GM12878 (cell line): ENCODE results near the gene CRB1. TPM values are rescaled to one million over a fixed set of nuclear protein-coding genes. Genes with fewer than 3 reads are reported as not detected.

ENCODE experiments used
- ATAC-seq: fragments of 200-7000 bp; cut with Tn5 transposase; 3 replicates; pipeline ENCODE4 v1.9.1; 2020; ENCODE audit warnings: mild to moderate bottlenecking, moderate library complexity
- BruUV-seq: library from RNA; stranded (reverse); fragments of 400-500 nt; replicated peaks from 2 replicates; lab custom pipeline; 2021; lab: Mats Ljungman, UMichigan
- CTCF ChIA-PET: fragments of 300-600 bp; sonication (Branson Sonifier 250); formaldehyde crosslinking; extraction: SDS; loops from one replicate; lab custom pipeline; 2021; ENCODE audit warnings: inconsistent platforms; lab: Yijun Ruan, JAX
- POLR2A ChIA-PET: fragments of 350-600 bp; formaldehyde crosslinking; extraction: SDS; loops from one replicate; lab custom pipeline; 2021; ENCODE audit warnings: inconsistent platforms; lab: Charles Lee
- RAD21 ChIA-PET: fragments of 300-600 bp; sonication (Branson Sonifier 250); formaldehyde crosslinking; loops from one replicate; lab custom pipeline; 2023; ENCODE audit warnings: antibody characterized with exemption; ENCODE audit not compliant: unreplicated experiment; lab: Charles Lee
- SMC1A ChIA-PET: fragments of 300-600 bp; sonication (Branson Sonifier 250); formaldehyde crosslinking; loops from one replicate; lab custom pipeline; 2023; ENCODE audit not compliant: unreplicated experiment, uncharacterized antibody; lab: Charles Lee
- DNase-seq: peaks from one replicate; pipeline ENCODE4 v3.0.0-alpha.2; 2011; ENCODE audit warnings: low read depth, low spot score
- FAIRE-seq: peaks from 3 replicates; lab custom pipeline; 2011; peaks lifted over from hg19 to GRCh38; lab: Jason Lieb, UNC
- H2AFZ ChIP-seq: 2 replicates; pipeline ENCODE4 v1.6.0; 2011; ENCODE audit warnings: low read depth, low read length, control low read depth; ENCODE audit not compliant: control insufficient read depth
- H3K27ac ChIP-seq: 2 replicates; pipeline ENCODE4 v1.5.1; 2011; ENCODE audit warnings: control low read depth; ENCODE audit not compliant: control insufficient read depth, insufficient read depth
- H3K27me3 ChIP-seq, 2 experiments: replicated peaks in 1 of 2; 2 replicates each; pipeline versions ENCODE4 v1.6.0 to v1.6.1; 2011; ENCODE audit warnings: low read length in 1 of 2; ENCODE audit not compliant: control insufficient read depth in 2 of 2, insufficient read depth in 2 of 2
- H3K36me3 ChIP-seq, 2 experiments: 2 replicates each; pipeline ENCODE4 v1.5.1; 2011; ENCODE audit warnings: low read length in 1 of 2; ENCODE audit not compliant: control insufficient read depth in 2 of 2, insufficient read depth in 2 of 2
- H3K4me1 ChIP-seq: 2 replicates; pipeline ENCODE4 v1.6.1; 2011; ENCODE audit warnings: mild to moderate bottlenecking, low read length, moderate library complexity, mixed read lengths; ENCODE audit not compliant: control insufficient read depth, insufficient read depth
- H3K4me2 ChIP-seq: 2 replicates; pipeline ENCODE4 v1.6.0; 2011; ENCODE audit warnings: control low read depth; ENCODE audit not compliant: control insufficient read depth, insufficient read depth
- H3K4me3 ChIP-seq: fragments of 200-600 bp; sonication (generic); 2 replicates; pipeline ENCODE4 v1.5.1; 2016
- H3K79me2 ChIP-seq: 2 replicates; pipeline ENCODE4 v1.6.0; 2011; ENCODE audit warnings: low read length; ENCODE audit not compliant: control insufficient read depth, insufficient read depth
- H3K9ac ChIP-seq: 2 replicates; pipeline ENCODE4 v1.8.0; 2011; ENCODE audit warnings: low read length, control low read depth, mixed read lengths; ENCODE audit not compliant: control insufficient read depth, insufficient read depth
- H3K9me3 ChIP-seq: replicated peaks from 3 replicates; pipeline ENCODE4 v1.5.1; 2011; ENCODE audit warnings: mild to moderate bottlenecking, low read length; ENCODE audit not compliant: control insufficient read depth, insufficient read depth
- H4K20me1 ChIP-seq: 2 replicates; pipeline ENCODE4 v1.6.0; 2011; ENCODE audit not compliant: control insufficient read depth, insufficient read depth
- ESRRA ChIP-seq: IDR thresholded peaks from 2 replicates; pipeline ENCODE4 v1.6.1; 2012; ENCODE audit warnings: mild to moderate bottlenecking, low read length, improper control_type of control experiment
- EZH2 ChIP-seq: IDR thresholded peaks from 2 replicates; pipeline ENCODE4 v1.6.1; 2012; ENCODE audit warnings: low read depth, mild to moderate bottlenecking, control low read depth, inconsistent platforms, low read length, borderline replicate concordance; ENCODE audit not compliant: control insufficient read depth
- FOXK2 ChIP-seq: fragments of 450-650 bp; IDR thresholded peaks from 2 replicates; pipeline ENCODE4 v1.6.1; 2017; ENCODE audit warnings: mild to moderate bottlenecking, moderate library complexity
- HDAC6 ChIP-seq: fragments of 200-600 bp; sonication (generic); IDR thresholded peaks from one replicate; pipeline ENCODE4 v1.8.0; 2017; ENCODE audit warnings: antibody characterized with exemption; ENCODE audit not compliant: unreplicated experiment
- JUNB ChIP-seq: IDR thresholded peaks from 2 replicates; pipeline ENCODE4 v1.6.1; 2016; ENCODE audit warnings: antibody characterized with exemption, mild to moderate bottlenecking
- MEF2A ChIP-seq: IDR thresholded peaks from 2 replicates; pipeline ENCODE4 v1.6.1; 2011; ENCODE audit warnings: low read depth, mild to moderate bottlenecking, low read length, moderate library complexity; ENCODE audit not compliant: insufficient read depth
- MYB ChIP-seq: fragments of 150-350 bp; IDR thresholded peaks from 2 replicates; pipeline ENCODE4 v1.6.1; 2014; ENCODE audit warnings: mild to moderate bottlenecking, low read depth, low read length, borderline replicate concordance
- NBN ChIP-seq: fragments of 450-650 bp; IDR thresholded peaks from 2 replicates; pipeline ENCODE4 v1.6.1; 2016
- POLR2A ChIP-seq: IDR thresholded peaks from 2 replicates; pipeline ENCODE4 v1.6.1; 2011; ENCODE audit warnings: low read depth, mild to moderate bottlenecking, low read length
- PRDM15 ChIP-seq: fragments of 450-650 bp; formaldehyde crosslinking; IDR thresholded peaks from 2 replicates; pipeline ENCODE4 v1.4.0; 2020; ENCODE audit warnings: mild to moderate bottlenecking, moderate library complexity
- SIN3A ChIP-seq: IDR thresholded peaks from 2 replicates; pipeline ENCODE4 v1.6.1; 2012; ENCODE audit warnings: low read depth, low read length, improper control_type of control experiment
- SMARCA5 ChIP-seq: fragments of 450-650 bp; IDR thresholded peaks from 2 replicates; pipeline ENCODE4 v1.6.1; 2017; ENCODE audit warnings: mild to moderate bottlenecking
- SREBF2 ChIP-seq: IDR thresholded peaks from 2 replicates; pipeline ENCODE4 v1.6.1; 2012; ENCODE audit warnings: mild to moderate bottlenecking, low read length
- TBL1XR1 ChIP-seq: IDR thresholded peaks from 2 replicates; pipeline ENCODE4 v1.6.1; 2012; ENCODE audit warnings: low read depth, low read length, improper control_type of control experiment
- TCF3 ChIP-seq: IDR thresholded peaks from 2 replicates; pipeline ENCODE4 v1.6.1; 2012; ENCODE audit warnings: low read depth, mild to moderate bottlenecking, low read length, borderline replicate concordance; ENCODE audit not compliant: insufficient read depth
- TCF7 ChIP-seq: IDR thresholded peaks from 2 replicates; pipeline ENCODE4 v1.6.1; 2014; ENCODE audit warnings: antibody characterized with exemption, borderline replicate concordance
- ZBED1 ChIP-seq: IDR thresholded peaks from 2 replicates; pipeline ENCODE4 v1.6.1; 2016; ENCODE audit warnings: borderline replicate concordance
- WGBS: methylation state at CpG from one replicate; pipeline ENCODE4 v1.1.6; 2016; ENCODE audit warnings: low lambda C conversion rate; ENCODE audit not compliant: insufficient replicate concordance, insufficient coverage; ENCODE audit errors: missing lambda C conversion rate; 5-methylcytosine and 5-hydroxymethylcytosine counted together
- in situ Hi-C: fragments of 300-500 bp; cut with MboI; formaldehyde crosslinking; loops from 9 replicates; pipeline ENCODE4 v1.14.3; 2018; ENCODE audit warnings: mixed read lengths
- intact Hi-C: fragments of 100-400 bp; cut with micrococcal nuclease; formaldehyde crosslinking; loops from one replicate; pipeline ENCODE4 v1.14.2; 2022; ENCODE audit not compliant: unreplicated experiment
- polyA plus RNA-seq, 11 experiments: library from polyadenylated mRNA; depleted of rRNA in 4 of 11; unstranded in 6 of 11; stranded (reverse) in 5 of 11; fragments of >200 nt; fragmentation: Nextera tagmentation in 4 of 11; fragmentation: Illumina TruSeq in 1 of 11; extraction: Ambion mirVana in 4 of 11; extraction: Trizol in 1 of 11; gene quantifications; 1 replicate in 1 of 11; 2 replicates in 10 of 11; pipeline versions ENCODE4 v1.2.1 to v1.2.3, GENCODE V29; 2011 to 2016; ENCODE audit warnings: inconsistent platforms in 2 of 11, missing spikeins in 2 of 11, low read depth in 1 of 11
- total RNA-seq, 4 experiments: library from RNA; depleted of rRNA in 3 of 4; stranded (reverse); fragments of >200 nt in 3 of 4; fragmentation: Illumina TruSeq in 1 of 4; extraction: Trizol in 1 of 4; gene quantifications; 2 replicates each; pipeline versions ENCODE4 v1.2.1 to v1.2.3, GENCODE V29; 2013 to 2021

The CRB1 gene
- total and polyA plus RNA-seq, 10 of the 15 experiments (the other 5 are each of a cell fraction or from before 2014, with no cell fraction given) = 0.06 to 0.10 (median 0.06) TPM; not detected in 7

GRCh38 chr1:197225611-197226010 lies 42.4 kb upstream of the CRB1 start:
- no peaks in the 10 kb centered on the region for H3K4me1 ChIP-seq
- no peak for FAIRE-seq
- TF ChIP-seq ESRRA (no peak), SMARCA5 (no peak), TCF7 (no peak), SREBF2 (no peak)
- ChIA-PET POLR2A (no interaction called here), RAD21 (interaction anchor here (0.9 kb wide), 1 partner anchor 45 kb away, joined by 3 read pairs; no protein-coding TSS in a partner anchor), SMC1A (interaction anchor here (1.1 kb wide), 2 partner anchors 45 to 152 kb away, joined by 3 to 4 read pairs; no protein-coding TSS in a partner anchor), CTCF (interaction anchor here (1.4 to 1.8 kb wide), 2 partner anchors 44 to 45 kb away, joined by 3 to 8 read pairs; no protein-coding TSS in a partner anchor)
- no peak for ATAC-seq
- H3K9me3 ChIP-seq = no peaks in the 10 kb centered on the region
- no peak overlapping the region for H3K27ac ChIP-seq
- H3K36me3 ChIP-seq = no peaks in the 10 kb centered on the region
- H3K4me3 ChIP-seq = no peak overlapping the region
- DNase-seq = no peak
- in situ Hi-C loops (no loop called here), intact Hi-C loops (no loop called here)
- no peaks in the 10 kb centered on the region for H4K20me1 ChIP-seq
- no peaks in the 10 kb centered on the region; a peak in 1 of 4 replicates for H3K27me3 ChIP-seq
- no peak overlapping the region for H3K4me2 ChIP-seq
- BruUV-seq = no TSS peak
- no peaks in the 10 kb centered on the region for H3K79me2 ChIP-seq
- H3K9ac ChIP-seq = no peak overlapping the region
- WGBS = 29% methylated on average over 5 of the region's 5 CpGs
- H2AFZ ChIP-seq = no peak overlapping the region

- in situ Hi-C loops = no loop called here
- Histone ChIP-seq H4K20me1 (no peaks in the 10 kb centered on the region), H3K9ac (no peak overlapping the region), H3K79me2 (no peaks in the 10 kb centered on the region), H3K9me3 (no peaks in the 10 kb centered on the region), H3K27me3 (no peaks in the 10 kb centered on the region), H3K27ac (no peak overlapping the region), H3K36me3 (no peaks in the 10 kb centered on the region), H3K4me1 (no peaks in the 10 kb centered on the region), H3K4me3 (no peak overlapping the region), H3K4me2 (no peak overlapping the region), H2AFZ (no peak overlapping the region)
- intact Hi-C loops = no loop called here
- ChIA-PET CTCF (interaction anchor here (0.6 to 1.4 kb wide), 2 partner anchors 16 to 478 kb away, joined by 3 to 4 read pairs; no protein-coding TSS in a partner anchor), POLR2A (interaction anchor here (0.8 kb wide), 1 partner anchor 13 kb away, joined by 3 read pairs; no protein-coding TSS in a partner anchor), SMC1A (interaction anchor here (1.3 kb wide), 1 partner anchor 55 kb away, joined by 3 read pairs; no protein-coding TSS in a partner anchor), RAD21 (no interaction called here)
- ATAC-seq (no peak), DNase-seq (no peak), FAIRE-seq (no peak)
- BruUV-seq = no TSS peak
- WGBS = 0% methylated on average over 1 of the region's 1 CpG
- TF ChIP-seq TCF3 (no peak), EZH2 (no peak), SIN3A (no peak), MYB (no peak), POLR2A (no peak), NBN (no peak), MEF2A (no peak), ZBED1 (no peak), PRDM15 (no peak), TBL1XR1 (no peak), FOXK2 (no peak), JUNB (no peak), HDAC6 (no peak)
Observed at GRCh38 chr1:197234581-197234980, 33.5 kb upstream of the CRB1 start.
